ENCODE measurements around the gene BNC1. TPM values are rescaled to one million over a fixed set of nuclear protein-coding genes. Genes with fewer than 3 reads are reported as not detected.

Gene BNC1
- total RNA-seq, 2 donors from 2014 or later: 0.26 TPM; not detected in 1

DNA sequence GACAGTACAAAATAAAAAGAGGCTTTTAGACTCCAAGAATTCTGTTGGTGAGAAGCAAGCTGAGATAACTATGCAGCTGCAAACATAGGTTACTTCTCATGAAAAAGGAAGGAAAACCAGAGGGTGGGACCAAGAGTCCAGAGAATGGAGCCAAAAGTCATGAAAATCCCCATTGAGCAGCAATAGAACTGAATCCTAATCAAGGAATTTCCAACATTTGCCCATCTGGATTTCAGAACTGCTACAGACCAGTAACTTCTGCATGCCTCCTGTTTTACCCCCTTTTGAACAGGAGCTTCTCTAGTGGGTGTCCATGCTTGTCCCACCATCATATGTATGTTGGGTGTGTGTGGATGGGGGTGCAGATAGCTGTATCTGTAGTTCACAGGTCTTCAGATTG lies 33.6 kb upstream of the BNC1 start:
- no peaks in the 10 kb centered on the region for H3K27me3 ChIP-seq
- no peak overlapping the region for H3K27ac ChIP-seq
- H3K4me3 ChIP-seq: no peak overlapping the region
- H3K9me3 ChIP-seq: no peaks in the 10 kb centered on the region
- ATAC-seq (no peak), DNase-seq (no peak)
- intact Hi-C loops (cut with DNase I): no loop called here
- TF ChIP-seq, protein P1, sequence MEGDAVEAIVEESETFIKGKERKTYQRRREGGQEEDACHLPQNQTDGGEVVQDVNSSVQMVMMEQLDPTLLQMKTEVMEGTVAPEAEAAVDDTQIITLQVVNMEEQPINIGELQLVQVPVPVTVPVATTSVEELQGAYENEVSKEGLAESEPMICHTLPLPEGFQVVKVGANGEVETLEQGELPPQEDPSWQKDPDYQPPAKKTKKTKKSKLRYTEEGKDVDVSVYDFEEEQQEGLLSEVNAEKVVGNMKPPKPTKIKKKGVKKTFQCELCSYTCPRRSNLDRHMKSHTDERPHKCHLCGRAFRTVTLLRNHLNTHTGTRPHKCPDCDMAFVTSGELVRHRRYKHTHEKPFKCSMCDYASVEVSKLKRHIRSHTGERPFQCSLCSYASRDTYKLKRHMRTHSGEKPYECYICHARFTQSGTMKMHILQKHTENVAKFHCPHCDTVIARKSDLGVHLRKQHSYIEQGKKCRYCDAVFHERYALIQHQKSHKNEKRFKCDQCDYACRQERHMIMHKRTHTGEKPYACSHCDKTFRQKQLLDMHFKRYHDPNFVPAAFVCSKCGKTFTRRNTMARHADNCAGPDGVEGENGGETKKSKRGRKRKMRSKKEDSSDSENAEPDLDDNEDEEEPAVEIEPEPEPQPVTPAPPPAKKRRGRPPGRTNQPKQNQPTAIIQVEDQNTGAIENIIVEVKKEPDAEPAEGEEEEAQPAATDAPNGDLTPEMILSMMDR (IDR thresholded peaks at IDR 0.05): no peak
- no peak for TF ChIP-seq POLR2A (IDR thresholded peaks at IDR 0.05)
- H3K4me1 ChIP-seq: no peaks in the 10 kb centered on the region
- H3K36me3 ChIP-seq (replicated peaks in 1 of 2; ENCODE audit: insufficient read depth in 1 of 2, low read depth in 2 of 2): no peaks in the 10 kb centered on the region

DNA sequence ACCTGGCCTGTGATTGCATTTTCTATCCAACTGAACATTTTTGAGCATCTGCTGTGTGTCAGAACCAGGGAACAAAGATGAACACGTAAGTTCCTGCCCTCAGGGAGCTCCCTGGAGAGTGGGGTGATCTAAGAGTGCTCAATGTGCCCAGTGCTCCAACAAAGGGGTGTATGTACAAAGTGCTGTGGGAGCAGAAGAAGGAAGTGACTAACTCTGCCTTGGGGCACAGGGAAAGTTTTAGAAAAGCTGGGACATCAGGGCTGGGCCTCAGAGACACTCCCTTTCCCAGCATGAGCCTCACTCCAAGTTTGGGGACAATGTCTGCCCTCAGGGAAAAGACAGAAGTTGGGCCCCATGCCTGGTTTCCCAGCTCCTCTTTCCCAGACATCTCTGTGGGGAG lies 27.6 kb upstream of the BNC1 start:
- no peak overlapping the region for H3K4me3 ChIP-seq
- no peaks in the 10 kb centered on the region for H3K36me3 ChIP-seq (replicated peaks in 1 of 2; ENCODE audit: insufficient read depth in 1 of 2, low read depth in 2 of 2)
- no peaks in the 10 kb centered on the region for H3K4me1 ChIP-seq
- no peaks in the 10 kb centered on the region for H3K9me3 ChIP-seq
- H3K27ac ChIP-seq: no peak overlapping the region
- no peaks in the 10 kb centered on the region for H3K27me3 ChIP-seq
- DNase-seq: no peak
- ATAC-seq: no peak
- 53 to 80% methylated on average over 1 of the region's 1 CpG for WGBS, 2 donors
- intact Hi-C loops (cut with DNase I): no loop called here
- TF ChIP-seq POLR2A (IDR thresholded peaks at IDR 0.05): no peak
- TF ChIP-seq, protein P1 (IDR thresholded peaks at IDR 0.05): no peak

DNA sequence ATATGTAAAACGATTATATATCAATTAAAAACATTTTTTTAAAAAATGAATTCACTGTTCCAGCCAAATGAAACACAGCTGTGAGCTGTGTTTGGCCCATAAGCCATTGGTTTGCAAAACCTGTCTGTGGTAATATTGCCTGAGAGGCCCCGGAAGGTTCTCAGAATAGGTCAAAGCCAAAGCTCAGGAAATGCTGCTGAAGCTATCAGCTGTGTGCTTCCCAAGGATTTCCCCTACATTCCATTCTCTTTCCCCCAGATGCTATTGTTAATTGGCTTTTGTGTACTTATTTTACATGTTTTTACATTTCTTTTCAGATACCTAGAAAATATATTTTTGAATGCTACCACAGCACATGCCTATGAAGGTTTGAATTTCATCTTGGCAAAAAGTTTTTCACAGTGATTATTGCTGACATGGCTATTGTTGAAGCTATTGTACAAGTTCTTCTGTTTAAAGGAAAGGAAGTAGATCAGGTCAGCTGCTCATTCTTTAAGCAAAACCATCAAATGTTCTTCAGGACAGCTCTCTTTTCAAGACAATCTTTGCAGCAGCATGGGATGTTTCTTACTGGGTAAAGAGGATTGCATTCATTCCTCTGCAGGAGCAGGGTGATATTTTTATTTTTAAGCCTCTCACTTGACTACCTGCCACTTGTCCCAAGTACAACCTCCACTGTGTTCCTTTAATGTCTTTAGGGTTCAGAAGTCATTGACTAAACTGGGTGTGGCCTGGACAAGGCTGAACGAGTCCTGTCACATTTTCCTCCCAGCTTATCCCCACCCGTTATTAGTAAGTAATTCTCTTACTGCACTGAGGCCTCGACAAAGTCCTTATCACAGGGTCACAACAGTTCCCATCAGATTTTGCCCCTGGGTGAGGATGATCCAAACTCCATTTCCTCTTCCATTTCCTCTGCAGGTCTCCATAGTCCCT lies 26.3 kb upstream of the BNC1 start:
- no peak overlapping the region for H3K27ac ChIP-seq
- ATAC-seq (no peak), DNase-seq (no peak)
- peaks cover 7% of the 10 kb centered on the region for H3K4me1 ChIP-seq
- H3K9me3 ChIP-seq: no peaks in the 10 kb centered on the region
- no peaks in the 10 kb centered on the region for H3K36me3 ChIP-seq (replicated peaks in 1 of 2; ENCODE audit: insufficient read depth in 1 of 2, low read depth in 2 of 2)
- no peaks in the 10 kb centered on the region for H3K27me3 ChIP-seq
- TF ChIP-seq, protein P1 (IDR thresholded peaks at IDR 0.05): no peak
- 29 to 31% methylated on average over 5 of the region's 5 CpGs for WGBS, 2 donors
- H3K4me3 ChIP-seq: no peak overlapping the region
- intact Hi-C loops (cut with DNase I): no loop called here

DNA sequence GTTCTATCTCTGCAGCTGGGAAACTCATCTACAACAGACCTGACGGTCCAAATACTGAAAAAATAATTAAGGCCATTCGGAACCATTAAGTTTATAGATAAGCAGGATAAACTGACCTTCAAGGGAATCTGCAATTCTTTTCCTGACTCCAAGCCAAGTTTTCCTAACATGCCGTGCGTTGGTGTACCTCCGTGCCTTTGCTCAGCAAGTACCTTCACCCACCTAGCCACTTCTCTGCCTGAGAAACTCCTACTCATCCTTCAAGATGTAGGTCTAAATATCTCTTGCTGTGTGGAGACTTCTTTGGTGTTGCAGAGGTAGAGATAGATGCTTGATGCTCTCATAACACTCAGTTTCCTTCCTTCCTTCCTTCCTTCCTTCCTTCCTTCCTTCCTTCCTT lies 24.2 kb upstream of the BNC1 start:
- DNase-seq: no peak
- Histone ChIP-seq H3K36me3 (replicated peaks in 1 of 2; ENCODE audit: insufficient read depth in 1 of 2, low read depth in 2 of 2) (no peaks in the 10 kb centered on the region), H3K27me3 (no peaks in the 10 kb centered on the region), H3K9me3 (no peaks in the 10 kb centered on the region), H3K4me1 (peaks cover 19% of the 10 kb centered on the region), H3K27ac (no peak overlapping the region), H3K4me3 (no peak overlapping the region)
- no peak for ATAC-seq
- intact Hi-C loops (cut with DNase I): no loop called here
- no peak for TF ChIP-seq POLR2A (IDR thresholded peaks at IDR 0.05)
- TF ChIP-seq, protein P1 (IDR thresholded peaks at IDR 0.05): no peak
- 37 to 50% methylated on average over 5 of the region's 5 CpGs for WGBS, 2 donors

DNA sequence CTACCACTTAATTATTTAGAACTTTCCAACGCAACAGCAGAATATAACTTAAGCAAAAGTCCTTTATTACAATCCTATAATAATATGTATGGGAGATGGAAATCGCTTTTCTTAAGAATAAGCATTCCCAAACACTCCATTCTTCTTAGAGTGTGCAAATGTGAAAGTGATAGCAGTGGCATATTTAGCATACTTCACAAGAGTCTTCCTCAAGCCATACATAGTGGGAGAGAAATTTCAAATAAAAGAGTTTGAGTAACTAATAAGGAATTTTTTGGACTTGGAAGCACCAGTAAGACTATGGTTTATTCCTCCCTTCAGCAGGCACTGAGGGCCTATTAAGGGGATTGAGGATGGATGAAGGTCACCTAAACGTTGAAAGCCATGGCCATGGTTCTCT lies 22.1 kb upstream of the BNC1 start:
- 68 to 73% methylated on average over 3 of the region's 3 CpGs for WGBS, 2 donors
- DNase-seq: no peak
- H3K27ac ChIP-seq: peak overlapping the region in 1 of 4 donors; percentile 43
- no peaks in the 10 kb centered on the region for H3K36me3 ChIP-seq (replicated peaks in 1 of 2; ENCODE audit: insufficient read depth in 1 of 2, low read depth in 2 of 2)
- H3K9me3 ChIP-seq: no peaks in the 10 kb centered on the region
- no peak overlapping the region for H3K4me3 ChIP-seq
- H3K4me1 ChIP-seq: peaks cover 19% of the 10 kb centered on the region
- TF ChIP-seq POLR2A (IDR thresholded peaks at IDR 0.05): no peak
- ATAC-seq: no peak
- intact Hi-C loops (cut with DNase I): no loop called here
- no peaks in the 10 kb centered on the region for H3K27me3 ChIP-seq
